COLO668 (cell line): Measurements from ENCODE around the gene CPEB4.

ENCODE experiments used
- DNase-seq: peaks from one replicate; lab custom pipeline; 2025; ENCODE audit not compliant: unreplicated experiment; lab: John Stamatoyannopoulos, UW

The CPEB4 gene

GRCh38 chr5:173858670-173859407 is 29.3 kb upstream of the CPEB4 start:
- DNase-seq, result no peak

GRCh38 chr5:173859408-173860159 is 28.6 kb upstream of the CPEB4 start:
- no peak for DNase-seq

GRCh38 chr5:173862047-173862477 is 26.1 kb upstream of the CPEB4 start:
- DNase-seq, result no peak

GRCh38 chr5:173863359-173863758 is 24.8 kb upstream of the CPEB4 start:
- DNase-seq, result no peak

GRCh38 chr5:173864126-173865050 is 23.8 kb upstream of the CPEB4 start:
- DNase-seq, result no peak

- DNase-seq, result no peak
Observed at GRCh38 chr5:173866243-173866857, 21.8 kb upstream of the CPEB4 start.

- no peak for DNase-seq
Observed at GRCh38 chr5:173866858-173867679, 21.1 kb upstream of the CPEB4 start.

GRCh38 chr5:173868096-173868880 is 19.9 kb upstream of the CPEB4 start:
- DNase-seq, result no peak

- DNase-seq, result no peak
Observed at GRCh38 chr5:173869316-173869715, 18.8 kb upstream of the CPEB4 start.

- no peak for DNase-seq
Observed at GRCh38 chr5:173872957-173873305, 15.2 kb upstream of the CPEB4 start.

- DNase-seq, result no peak
Observed at GRCh38 chr5:173873306-173873922, 14.7 kb upstream of the CPEB4 start.

- DNase-seq, result no peak
Observed at GRCh38 chr5:173875189-173875588, 13.0 kb upstream of the CPEB4 start.

- no peak for DNase-seq
Observed at GRCh38 chr5:173878224-173878967, 9.8 kb upstream of the CPEB4 start.

- no peak for DNase-seq
Observed at GRCh38 chr5:173880306-173880985, 7.7 kb upstream of the CPEB4 start.

- no peak for DNase-seq
Observed at GRCh38 chr5:173881811-173882575, 6.2 kb upstream of the CPEB4 start.

GRCh38 chr5:173882632-173883031 is 5.5 kb upstream of the CPEB4 start:
- DNase-seq, result no peak

- no peak for DNase-seq
Observed at GRCh38 chr5:173883347-173883924, 4.7 kb upstream of the CPEB4 start.
